GM12874 (cell line): ENCODE results near the gene RIMS4.

Experiments
- CTCF ChIP-seq: IDR thresholded peaks from 2 replicates; pipeline ENCODE4 v1.5.1; 2011; ENCODE audit warnings: low read depth, mild to moderate bottlenecking, control low read depth, low read length, moderate library complexity; ENCODE audit not compliant: insufficient read depth

The RIMS4 gene

DNA sequence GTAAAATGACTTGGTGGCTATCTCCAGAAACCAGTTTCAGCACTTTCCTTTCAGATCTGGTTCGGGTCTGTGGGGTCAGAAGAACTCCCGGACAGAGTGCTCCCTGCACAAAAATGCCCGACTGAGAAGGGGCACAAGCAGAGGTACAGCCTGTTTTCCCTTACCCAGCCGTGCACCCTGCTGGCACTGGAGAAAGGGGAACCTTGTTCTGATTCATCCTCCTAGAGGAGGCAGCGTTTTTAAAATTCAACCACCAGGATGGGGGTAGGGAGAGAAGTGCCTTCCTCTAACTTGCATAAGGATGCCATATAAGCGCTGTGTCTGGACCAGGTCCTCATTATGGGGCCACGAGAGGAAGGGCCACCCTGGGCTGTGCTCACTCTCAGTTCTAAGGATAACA lies 17.6 kb downstream of the RIMS4 start:
- TF ChIP-seq CTCF: no peak

- TF ChIP-seq CTCF: no peak
Measured at GRCh38 chr20:44790638-44791393, 19.5 kb downstream of the RIMS4 start.

GRCh38 chr20:44788706-44789456 lies 21.5 kb downstream of the RIMS4 start:
- TF ChIP-seq CTCF: no peak

DNA sequence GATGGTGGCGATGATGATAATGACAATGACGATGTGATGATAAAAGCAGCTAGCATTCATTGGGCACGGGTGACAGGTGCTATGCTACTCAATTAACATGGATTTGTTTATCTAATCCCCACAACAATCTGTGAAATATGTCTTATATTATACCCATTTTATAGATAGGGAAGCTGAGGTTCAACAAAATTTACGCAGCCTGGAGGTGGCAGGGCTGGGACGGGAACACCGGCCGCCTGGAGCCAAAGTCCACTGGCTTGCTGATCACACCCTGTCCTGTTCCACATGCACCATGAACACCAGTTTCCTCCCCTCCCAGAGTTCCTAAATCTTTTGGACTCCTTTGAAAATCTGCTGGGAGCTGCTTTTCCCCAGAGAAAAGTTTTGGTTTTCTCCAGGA lies 23.0 kb downstream of the RIMS4 start:
- no peak for TF ChIP-seq CTCF

DNA sequence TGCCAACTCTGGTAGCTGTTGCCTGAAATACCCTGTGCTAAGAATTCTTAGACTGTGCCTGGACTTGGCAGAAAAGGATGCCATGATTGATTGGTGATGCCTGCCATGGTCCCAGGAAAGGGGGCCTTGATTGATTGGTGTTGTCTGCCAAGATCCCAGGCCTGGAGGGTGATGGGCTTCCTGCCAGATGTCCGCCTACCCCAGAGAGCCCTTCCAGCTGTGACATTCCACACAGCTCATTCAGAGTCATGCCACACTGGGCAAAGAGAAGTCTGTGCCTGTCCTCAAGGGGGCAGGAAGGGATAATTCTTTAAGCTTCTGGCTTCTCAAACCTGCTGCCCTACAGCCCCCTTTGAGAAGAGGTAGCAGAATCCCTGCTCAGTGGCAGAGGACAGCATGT lies 24.6 kb downstream of the RIMS4 start:
- no peak for TF ChIP-seq CTCF

DNA sequence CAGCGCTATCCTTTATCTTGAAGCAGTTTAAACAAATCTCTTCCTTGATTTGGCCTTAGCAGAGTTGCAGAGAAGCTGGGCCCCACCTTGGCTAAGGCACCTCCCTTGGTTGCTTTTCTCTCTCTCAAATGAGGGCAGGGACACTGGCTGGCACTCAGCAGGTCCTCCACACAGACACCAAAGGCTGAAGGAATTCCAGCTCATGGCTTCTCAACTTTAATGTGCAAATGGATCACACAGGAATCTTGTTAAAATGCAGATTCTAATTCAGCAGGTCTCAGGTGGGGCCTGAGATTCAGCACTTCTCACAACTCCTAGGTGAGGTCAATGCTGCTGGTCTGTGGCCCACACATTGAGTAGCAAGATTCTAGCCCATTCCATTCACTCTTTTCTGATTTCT lies 25.7 kb downstream of the RIMS4 start:
- no peak for TF ChIP-seq CTCF

DNA sequence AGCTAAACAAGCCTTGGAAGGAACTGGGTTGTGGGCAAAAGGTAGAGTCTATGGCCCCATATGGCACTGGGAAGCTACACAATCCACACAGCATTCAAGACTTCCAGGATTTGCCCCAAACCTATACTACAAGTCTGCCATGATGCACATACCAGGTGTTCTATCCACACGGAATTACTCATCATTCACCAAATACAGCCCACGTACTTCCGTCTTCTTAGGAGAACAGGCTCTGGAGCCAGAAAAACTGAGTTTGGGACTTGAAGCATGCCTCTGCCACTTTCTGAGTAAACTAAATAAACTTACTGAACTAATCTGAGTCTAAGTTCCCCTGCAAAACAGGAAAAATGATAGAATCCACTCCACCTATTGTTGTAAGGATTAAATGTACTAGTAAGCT lies 28.6 kb downstream of the RIMS4 start:
- TF ChIP-seq CTCF: no peak
